ENCODE data around the gene TAX1BP1. TPM values are rescaled to one million over a fixed set of nuclear protein-coding genes. Genes with fewer than 3 reads are reported as not detected.

Gene TAX1BP1
- polyA plus RNA-seq, 1 donor from 2014 or later = 115 TPM

DNA sequence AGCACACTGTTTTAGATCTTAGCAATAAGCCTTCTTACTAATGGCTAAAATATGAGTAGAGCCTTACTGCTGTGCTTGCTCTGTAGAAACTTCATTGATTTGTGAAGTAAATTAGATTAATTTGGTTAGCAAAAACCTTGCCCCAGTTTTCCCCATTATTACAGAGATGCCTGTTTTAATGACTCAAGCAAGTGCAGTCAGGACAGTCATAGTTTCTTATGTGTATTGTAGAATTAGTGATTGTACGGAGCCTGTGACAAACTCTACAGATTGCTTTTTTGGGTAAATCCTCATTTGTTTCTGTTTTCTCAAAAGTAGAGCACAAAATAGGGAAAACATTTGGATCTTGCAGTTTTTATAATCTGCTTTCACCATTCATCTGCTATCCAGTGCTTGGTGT is 7.0 kb downstream of the TAX1BP1 start:
- Histone ChIP-seq H3K4me2 (ENCODE audit: low read length) (no peak overlapping the region), H3K4me3 (ENCODE audit: low read length) (no peak overlapping the region), H3F3A (ENCODE audit: insufficient read depth, low read length, poor library complexity, severe bottlenecking) (no peaks in the 10 kb centered on the region), H3K9ac (ENCODE audit: low read length) (no peak overlapping the region), H4K20me1 (ENCODE audit: insufficient read depth) (no peaks in the 10 kb centered on the region), H2AFZ (ENCODE audit: low read depth, low read length) (no peak overlapping the region), H3K9me3 (ENCODE audit: low read length) (no peaks in the 10 kb centered on the region), H3K36me3 (ENCODE audit: insufficient read depth, low read length) (peaks cover 17% of the 10 kb centered on the region), H3K27ac (ENCODE audit: low read length) (no peak overlapping the region), H3K27me3 (ENCODE audit: insufficient read depth, low read depth, low read length) (no peaks in the 10 kb centered on the region), H3K9me2 (ENCODE audit: insufficient read depth, low read length) (no peaks in the 10 kb centered on the region), H3K79me2 (replicated peaks; ENCODE audit: insufficient read depth, low read length) (peaks cover 37% of the 10 kb centered on the region)
- TF ChIP-seq, protein P1, sequence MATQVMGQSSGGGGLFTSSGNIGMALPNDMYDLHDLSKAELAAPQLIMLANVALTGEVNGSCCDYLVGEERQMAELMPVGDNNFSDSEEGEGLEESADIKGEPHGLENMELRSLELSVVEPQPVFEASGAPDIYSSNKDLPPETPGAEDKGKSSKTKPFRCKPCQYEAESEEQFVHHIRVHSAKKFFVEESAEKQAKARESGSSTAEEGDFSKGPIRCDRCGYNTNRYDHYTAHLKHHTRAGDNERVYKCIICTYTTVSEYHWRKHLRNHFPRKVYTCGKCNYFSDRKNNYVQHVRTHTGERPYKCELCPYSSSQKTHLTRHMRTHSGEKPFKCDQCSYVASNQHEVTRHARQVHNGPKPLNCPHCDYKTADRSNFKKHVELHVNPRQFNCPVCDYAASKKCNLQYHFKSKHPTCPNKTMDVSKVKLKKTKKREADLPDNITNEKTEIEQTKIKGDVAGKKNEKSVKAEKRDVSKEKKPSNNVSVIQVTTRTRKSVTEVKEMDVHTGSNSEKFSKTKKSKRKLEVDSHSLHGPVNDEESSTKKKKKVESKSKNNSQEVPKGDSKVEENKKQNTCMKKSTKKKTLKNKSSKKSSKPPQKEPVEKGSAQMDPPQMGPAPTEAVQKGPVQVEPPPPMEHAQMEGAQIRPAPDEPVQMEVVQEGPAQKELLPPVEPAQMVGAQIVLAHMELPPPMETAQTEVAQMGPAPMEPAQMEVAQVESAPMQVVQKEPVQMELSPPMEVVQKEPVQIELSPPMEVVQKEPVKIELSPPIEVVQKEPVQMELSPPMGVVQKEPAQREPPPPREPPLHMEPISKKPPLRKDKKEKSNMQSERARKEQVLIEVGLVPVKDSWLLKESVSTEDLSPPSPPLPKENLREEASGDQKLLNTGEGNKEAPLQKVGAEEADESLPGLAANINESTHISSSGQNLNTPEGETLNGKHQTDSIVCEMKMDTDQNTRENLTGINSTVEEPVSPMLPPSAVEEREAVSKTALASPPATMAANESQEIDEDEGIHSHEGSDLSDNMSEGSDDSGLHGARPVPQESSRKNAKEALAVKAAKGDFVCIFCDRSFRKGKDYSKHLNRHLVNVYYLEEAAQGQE (IDR thresholded peaks at IDR 0.05; ENCODE audit: borderline replicate concordance) = no peak
- TF ChIP-seq EZH2 (IDR thresholded peaks at IDR 0.05; ENCODE audit: borderline replicate concordance, insufficient read depth, low read length, poor library complexity, severe bottlenecking) (no peak), SMC3 (conservative IDR thresholded peaks at IDR 0.05; ENCODE audit: poor library complexity) (no peak), RAD21 (conservative IDR thresholded peaks at IDR 0.05) (no peak), TAF1 (IDR thresholded peaks at IDR 0.05; ENCODE audit: low read depth) (no peak), EP300 (conservative IDR thresholded peaks at IDR 0.05; ENCODE audit: poor library complexity, severe bottlenecking) (no peak)
- TF ChIP-seq, protein P2, sequence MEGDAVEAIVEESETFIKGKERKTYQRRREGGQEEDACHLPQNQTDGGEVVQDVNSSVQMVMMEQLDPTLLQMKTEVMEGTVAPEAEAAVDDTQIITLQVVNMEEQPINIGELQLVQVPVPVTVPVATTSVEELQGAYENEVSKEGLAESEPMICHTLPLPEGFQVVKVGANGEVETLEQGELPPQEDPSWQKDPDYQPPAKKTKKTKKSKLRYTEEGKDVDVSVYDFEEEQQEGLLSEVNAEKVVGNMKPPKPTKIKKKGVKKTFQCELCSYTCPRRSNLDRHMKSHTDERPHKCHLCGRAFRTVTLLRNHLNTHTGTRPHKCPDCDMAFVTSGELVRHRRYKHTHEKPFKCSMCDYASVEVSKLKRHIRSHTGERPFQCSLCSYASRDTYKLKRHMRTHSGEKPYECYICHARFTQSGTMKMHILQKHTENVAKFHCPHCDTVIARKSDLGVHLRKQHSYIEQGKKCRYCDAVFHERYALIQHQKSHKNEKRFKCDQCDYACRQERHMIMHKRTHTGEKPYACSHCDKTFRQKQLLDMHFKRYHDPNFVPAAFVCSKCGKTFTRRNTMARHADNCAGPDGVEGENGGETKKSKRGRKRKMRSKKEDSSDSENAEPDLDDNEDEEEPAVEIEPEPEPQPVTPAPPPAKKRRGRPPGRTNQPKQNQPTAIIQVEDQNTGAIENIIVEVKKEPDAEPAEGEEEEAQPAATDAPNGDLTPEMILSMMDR (IDR thresholded peaks at IDR 0.05; ENCODE audit: poor library complexity, severe bottlenecking) = no peak

DNA sequence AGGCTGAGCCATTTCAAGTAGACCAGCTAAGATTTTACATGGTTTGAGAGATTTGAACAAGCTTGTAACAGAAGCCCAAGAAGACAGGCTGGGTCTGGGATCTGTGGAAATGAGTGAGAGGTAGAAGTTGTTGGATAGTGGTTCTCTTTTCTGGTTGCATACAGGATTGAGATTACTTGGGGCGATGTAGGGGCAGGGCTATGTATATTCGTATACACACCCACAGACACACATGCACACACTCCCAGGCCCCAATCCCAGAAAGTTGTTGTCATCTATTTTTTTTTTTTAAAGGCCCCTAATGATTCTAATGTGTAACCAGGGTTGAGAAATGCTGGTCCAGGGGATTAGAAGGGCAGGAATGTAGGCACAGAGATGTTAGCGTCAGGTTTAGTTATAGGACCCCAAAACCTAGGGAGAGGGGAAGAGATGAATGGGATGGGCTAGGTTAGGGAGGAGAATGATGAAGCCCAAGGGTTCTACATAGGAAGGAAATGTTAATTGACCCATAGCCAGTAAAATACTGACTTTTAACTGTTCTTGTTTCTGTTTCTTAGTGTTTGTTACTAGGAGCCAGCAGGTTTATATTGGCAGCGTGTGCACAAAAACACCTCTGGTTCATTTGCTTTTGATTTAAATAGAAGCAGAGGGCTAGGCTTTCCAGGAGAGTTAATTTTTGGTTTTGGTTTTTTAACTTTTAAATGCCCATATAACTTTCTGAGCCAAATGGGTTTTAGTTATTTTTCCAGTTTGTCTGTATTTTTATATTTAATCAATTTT is 7.8 kb downstream of the TAX1BP1 start:
- Histone ChIP-seq H3K9me3 (ENCODE audit: low read length) (no peaks in the 10 kb centered on the region), H3F3A (ENCODE audit: insufficient read depth, low read length, poor library complexity, severe bottlenecking) (no peaks in the 10 kb centered on the region), H3K9me2 (ENCODE audit: insufficient read depth, low read length) (no peaks in the 10 kb centered on the region), H4K20me1 (ENCODE audit: insufficient read depth) (no peaks in the 10 kb centered on the region), H3K27ac (ENCODE audit: low read length) (no peak overlapping the region), H3K9ac (ENCODE audit: low read length) (no peak overlapping the region), H3K36me3 (ENCODE audit: insufficient read depth, low read length) (peaks cover 17% of the 10 kb centered on the region), H3K4me3 (ENCODE audit: low read length) (no peak overlapping the region), H3K27me3 (ENCODE audit: insufficient read depth, low read depth, low read length) (no peaks in the 10 kb centered on the region), H3K79me2 (replicated peaks; ENCODE audit: insufficient read depth, low read length) (peaks cover 35% of the 10 kb centered on the region), H3K4me2 (ENCODE audit: low read length) (no peak overlapping the region), H2AFZ (ENCODE audit: low read depth, low read length) (no peak overlapping the region)
- TF ChIP-seq, protein P1 (IDR thresholded peaks at IDR 0.05; ENCODE audit: borderline replicate concordance) = no peak
- TF ChIP-seq RAD21 (conservative IDR thresholded peaks at IDR 0.05) (no peak), POLR2AphosphoS5 (IDR thresholded peaks at IDR 0.05) (no peak), SMC3 (conservative IDR thresholded peaks at IDR 0.05; ENCODE audit: poor library complexity) (no peak), TAF1 (IDR thresholded peaks at IDR 0.05; ENCODE audit: low read depth) (no peak), EZH2 (IDR thresholded peaks at IDR 0.05; ENCODE audit: borderline replicate concordance, insufficient read depth, low read length, poor library complexity, severe bottlenecking) (no peak), MXI1 (conservative IDR thresholded peaks at IDR 0.05; ENCODE audit: poor library complexity, severe bottlenecking) (no peak), EP300 (conservative IDR thresholded peaks at IDR 0.05; ENCODE audit: poor library complexity, severe bottlenecking) (no peak)
- TF ChIP-seq, protein P2 (IDR thresholded peaks at IDR 0.05; ENCODE audit: poor library complexity, severe bottlenecking) = no peak
